A549 (cell line): ENCODE results near the gene TMEM207.

ENCODE experiments used
- CHD2 ChIP-seq: fragments of 150-350 bp; IDR thresholded peaks from 2 replicates; pipeline ENCODE4 v1.6.1; 2014; ENCODE audit warnings: low read length; ENCODE audit not compliant: partially characterized antibody
- CHD4 ChIP-seq: fragments of 200-600 bp; sonication (generic); IDR thresholded peaks from 2 replicates; pipeline ENCODE4 v1.6.1; 2016; ENCODE audit warnings: antibody characterized with exemption, mild to moderate bottlenecking, borderline replicate concordance
- CTCF ChIP-seq: fragments of >200 bp; sonication (Bioruptor Twin); formaldehyde crosslinking; IDR thresholded peaks from 3 replicates; pipeline ENCODE4 v1.5.1; 2016
- EP300 ChIP-seq, 2 experiments: fragments of >200 bp; sonication (Bioruptor Twin); formaldehyde crosslinking; IDR thresholded peaks; 2 replicates in 1 of 2; 3 replicates in 1 of 2; pipeline ENCODE4 v1.6.1; 2016 to 2017
- HES2 ChIP-seq: fragments of >200 bp; sonication (Bioruptor Twin); formaldehyde crosslinking; IDR thresholded peaks from 2 replicates; pipeline ENCODE4 v1.6.1; 2016
- JUNB ChIP-seq: fragments of >200 bp; sonication (Bioruptor Twin); formaldehyde crosslinking; IDR thresholded peaks from 2 replicates; pipeline ENCODE4 v1.6.1; 2016
- MAFK ChIP-seq: fragments of 450-650 bp; IDR thresholded peaks from 2 replicates; pipeline ENCODE4 v1.6.1; 2014; ENCODE audit not compliant: partially characterized antibody
- POLR2A ChIP-seq: IDR thresholded peaks from 2 replicates; pipeline ENCODE4 v1.6.1; 2012; ENCODE audit warnings: mild to moderate bottlenecking, low read length
- RAD21 ChIP-seq, 2 experiments: fragments of >200 bp in 1 of 2; sonication (Bioruptor Twin) in 1 of 2; formaldehyde crosslinking in 1 of 2; IDR thresholded peaks in 1 of 2; conservative IDR thresholded peaks in 1 of 2; 2 replicates in 1 of 2; 3 replicates in 1 of 2; pipeline ENCODE4 v1.6.1; 2012 to 2018; ENCODE audit warnings: inconsistent platforms in 1 of 2
- RFX5 ChIP-seq: fragments of 450-650 bp; IDR thresholded peaks from 2 replicates; pipeline ENCODE4 v1.7.1; 2014; ENCODE audit warnings: antibody characterized with exemption, mild to moderate bottlenecking, moderate library complexity
- USF2 ChIP-seq: fragments of 450-650 bp; IDR thresholded peaks from 2 replicates; pipeline ENCODE4 v1.6.1; 2014; ENCODE audit warnings: antibody characterized with exemption
- ZFP36 ChIP-seq: fragments of 450-650 bp; IDR thresholded peaks from 2 replicates; pipeline ENCODE4 v1.6.1; 2014; ENCODE audit warnings: borderline replicate concordance; ENCODE audit not compliant: partially characterized antibody

GRCh38 chr3:190429681-190430080 is 20.0 kb downstream of the TMEM207 start:
- no peak for TF ChIP-seq MAFK
- no peak for TF ChIP-seq CTCF
- TF ChIP-seq ZFP36: no peak
- no peak for TF ChIP-seq RFX5
- no peak for TF ChIP-seq JUNB
- TF ChIP-seq HES2: no peak
- no peak for TF ChIP-seq POLR2A
- no peak for TF ChIP-seq CHD4
- TF ChIP-seq USF2: no peak
- no peak for TF ChIP-seq RAD21 (conservative IDR thresholded peaks at IDR 0.05 in 1 of 2, IDR thresholded peaks at IDR 0.05 in 1 of 2)
- TF ChIP-seq EP300 (IDR thresholded peaks at IDR 0.05): no peak
- no peak for TF ChIP-seq CHD2
